Gastroesophageal sphincter (tissue), 4 donors: ENCODE data around the gene NT5DC1. TPM values are rescaled to one million over a fixed set of nuclear protein-coding genes. Genes with fewer than 3 reads are reported as not detected.

Source experiments
- ATAC-seq: fragments of 150-250 bp; one replicate; pipeline ENCODE4 v1.9.1; 2016; ENCODE audit warnings: mild to moderate bottlenecking, moderate library complexity
- H3K27ac ChIP-seq, 4 donors: fragments of 200-600 bp; sonication (generic) in 3 of 4; 1 replicate in 3 of 4; 2 replicates in 1 of 4; pipeline ENCODE4 v1.5.1; 2016 to 2019
- H3K27me3 ChIP-seq: fragments of 200-600 bp; sonication (generic); one replicate; pipeline ENCODE4 v1.5.1; 2019
- H3K36me3 ChIP-seq, 2 donors: fragments of 200-600 bp; sonication (generic); one replicate each; pipeline ENCODE4 v1.5.1; 2019; ENCODE audit warnings: control low read depth in 1 of 2
- H3K4me1 ChIP-seq, 3 donors: fragments of 200-600 bp; sonication (generic); 1 replicate in 2 of 3; 2 replicates in 1 of 3; pipeline ENCODE4 v1.5.1; 2016 to 2019; ENCODE audit warnings: control low read depth in 2 of 3
- H3K4me3 ChIP-seq, 2 donors: fragments of 200-600 bp; sonication (generic); one replicate each; pipeline ENCODE4 v1.5.1; 2019; ENCODE audit warnings: mild to moderate bottlenecking in 1 of 2, moderate library complexity in 1 of 2
- H3K9me3 ChIP-seq, 3 donors: fragments of 200-600 bp; sonication (generic); one replicate each; pipeline ENCODE4 v1.5.1; 2017 to 2019; ENCODE audit warnings: control low read depth in 2 of 3
- EP300 ChIP-seq: sonication (generic); formaldehyde crosslinking; IDR thresholded peaks from one replicate; pipeline ENCODE4 v1.6.1; 2017; ENCODE audit warnings: antibody characterized with exemption, mild to moderate bottlenecking
- POLR2A ChIP-seq, 2 donors: fragments of 450-650 bp; IDR thresholded peaks; one replicate each; pipeline ENCODE4 v1.6.1; 2017; ENCODE audit warnings: antibody characterized with exemption in 2 of 2, mild to moderate bottlenecking in 2 of 2, moderate library complexity in 1 of 2
- POLR2AphosphoS5 ChIP-seq: sonication (generic); formaldehyde crosslinking; IDR thresholded peaks from one replicate; pipeline ENCODE4 v1.6.1; 2017; ENCODE audit warnings: antibody characterized with exemption
- WGBS, 2 donors: methylation state at CpG; one replicate each; pipeline ENCODE4 v1.1.5; 2018; ENCODE audit warnings: low coverage in 1 of 2; 5-methylcytosine and 5-hydroxymethylcytosine counted together
- total RNA-seq, 4 donors: library from RNA; depleted of rRNA; stranded (reverse); fragments of >200 nt; gene quantifications; one replicate each; pipeline ENCODE4 v1.1.0, GENCODE V29; 2016
- TF ChIP-seq, protein P1 (sequence below), 4 experiments: fragments of 200-600 bp in 2 of 4; fragments of 450-650 bp in 2 of 4; sonication (generic) in 1 of 4; IDR thresholded peaks; one replicate each; pipeline ENCODE4 v1.5.1; 2017 to 2019; ENCODE audit warnings: antibody characterized with exemption in 4 of 4, mild to moderate bottlenecking in 2 of 4, moderate library complexity in 2 of 4

Gene NT5DC1
- total RNA-seq, 4 donors from 2014 or later = 7.1 to 17.4 (median 12.6) TPM

DNA sequence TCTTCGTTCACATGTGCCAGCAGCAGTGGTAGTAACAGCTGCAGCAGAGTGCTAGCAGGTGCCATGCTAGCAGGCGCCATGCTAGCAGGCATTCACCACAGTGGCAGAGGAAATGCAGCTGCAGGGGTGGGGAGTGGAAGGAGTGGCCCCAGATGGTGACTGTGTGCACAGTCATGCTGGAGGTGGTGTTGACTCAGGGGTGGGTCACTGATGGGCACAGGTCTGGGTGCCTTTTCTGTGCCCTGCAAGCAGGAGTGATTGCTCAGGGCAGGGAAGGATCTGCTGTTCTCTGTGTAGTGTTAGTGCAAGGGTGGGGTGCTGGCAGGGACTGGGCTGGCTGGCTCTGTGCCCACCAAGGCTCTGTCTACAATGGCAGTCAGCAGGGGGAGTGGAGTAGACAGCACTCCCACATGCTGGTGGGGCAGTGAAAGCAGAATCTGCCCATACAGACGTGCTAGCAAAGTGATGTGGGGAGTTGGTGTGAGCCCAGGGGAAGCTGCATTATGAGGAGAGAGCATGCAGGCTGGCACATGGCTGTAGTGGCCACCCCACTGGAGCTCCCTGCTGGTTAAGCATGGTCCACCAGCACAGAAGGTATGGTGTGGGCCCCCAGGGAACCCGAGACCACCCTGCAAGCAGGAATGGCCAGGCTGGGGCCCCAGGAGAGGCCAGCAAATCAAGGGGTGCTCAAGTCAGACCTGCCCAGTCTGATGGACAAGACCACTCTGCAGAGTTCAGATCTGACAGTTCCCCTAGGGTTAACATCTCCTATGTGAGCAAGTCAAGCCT, 164.6 kb downstream of the NT5DC1 start:
- Histone ChIP-seq H3K36me3 (peaks cover 0 to 13% of the 10 kb centered on the region in 2 donors), H3K27me3 (no peaks in the 10 kb centered on the region), H3K4me1 (peaks cover 0 to 16% (median 0%) of the 10 kb centered on the region in 3 donors), H3K27ac (no peak overlapping the region), H3K4me3 (no peak overlapping the region), H3K9me3 (peaks cover 0 to 11% (median 0%) of the 10 kb centered on the region in 3 donors)
- ATAC-seq = no peak
- WGBS, 2 donors = 60% methylated on average over 1 of the region's 4 CpGs; no CpG with 5 or more reads in 1 of the 2 donors
- TF ChIP-seq POLR2A (IDR thresholded peaks at IDR 0.05) (no peak), EP300 (no peak), POLR2AphosphoS5 (no peak)
- TF ChIP-seq, protein P1, sequence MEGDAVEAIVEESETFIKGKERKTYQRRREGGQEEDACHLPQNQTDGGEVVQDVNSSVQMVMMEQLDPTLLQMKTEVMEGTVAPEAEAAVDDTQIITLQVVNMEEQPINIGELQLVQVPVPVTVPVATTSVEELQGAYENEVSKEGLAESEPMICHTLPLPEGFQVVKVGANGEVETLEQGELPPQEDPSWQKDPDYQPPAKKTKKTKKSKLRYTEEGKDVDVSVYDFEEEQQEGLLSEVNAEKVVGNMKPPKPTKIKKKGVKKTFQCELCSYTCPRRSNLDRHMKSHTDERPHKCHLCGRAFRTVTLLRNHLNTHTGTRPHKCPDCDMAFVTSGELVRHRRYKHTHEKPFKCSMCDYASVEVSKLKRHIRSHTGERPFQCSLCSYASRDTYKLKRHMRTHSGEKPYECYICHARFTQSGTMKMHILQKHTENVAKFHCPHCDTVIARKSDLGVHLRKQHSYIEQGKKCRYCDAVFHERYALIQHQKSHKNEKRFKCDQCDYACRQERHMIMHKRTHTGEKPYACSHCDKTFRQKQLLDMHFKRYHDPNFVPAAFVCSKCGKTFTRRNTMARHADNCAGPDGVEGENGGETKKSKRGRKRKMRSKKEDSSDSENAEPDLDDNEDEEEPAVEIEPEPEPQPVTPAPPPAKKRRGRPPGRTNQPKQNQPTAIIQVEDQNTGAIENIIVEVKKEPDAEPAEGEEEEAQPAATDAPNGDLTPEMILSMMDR (IDR thresholded peaks at IDR 0.05) = no peak

DNA sequence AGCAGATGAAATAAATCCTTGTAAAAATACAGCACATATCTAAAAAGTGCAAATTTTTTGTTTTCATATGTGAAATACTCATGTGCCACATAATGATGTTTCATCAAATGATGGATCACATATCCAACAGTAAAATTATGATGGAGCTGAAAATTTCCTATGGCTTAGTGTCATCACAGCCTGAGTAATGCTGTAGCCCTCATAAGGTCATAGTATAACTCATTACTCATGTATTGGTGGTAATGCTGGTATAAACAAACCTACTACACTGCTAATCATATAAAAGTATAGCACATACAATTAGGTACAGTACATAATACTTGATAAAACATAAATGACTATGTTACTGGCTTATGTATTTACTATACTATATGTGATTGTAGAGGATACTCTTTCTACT, 166.2 kb downstream of the NT5DC1 start:
- TF ChIP-seq POLR2AphosphoS5 (no peak), EP300 (no peak), POLR2A (IDR thresholded peaks at IDR 0.05) (no peak)
- TF ChIP-seq, protein P1 (IDR thresholded peaks at IDR 0.05) = no peak
- no peak overlapping the region for H3K4me3 ChIP-seq
- H3K4me1 ChIP-seq = peaks cover 0 to 21% (median 0%) of the 10 kb centered on the region in 3 donors
- H3K27ac ChIP-seq = no peak overlapping the region
- no peaks in the 10 kb centered on the region for H3K27me3 ChIP-seq
- ATAC-seq = no peak
- H3K9me3 ChIP-seq = peaks cover 0 to 11% (median 0%) of the 10 kb centered on the region in 3 donors
- H3K36me3 ChIP-seq = peaks cover 0 to 13% of the 10 kb centered on the region in 2 donors

DNA sequence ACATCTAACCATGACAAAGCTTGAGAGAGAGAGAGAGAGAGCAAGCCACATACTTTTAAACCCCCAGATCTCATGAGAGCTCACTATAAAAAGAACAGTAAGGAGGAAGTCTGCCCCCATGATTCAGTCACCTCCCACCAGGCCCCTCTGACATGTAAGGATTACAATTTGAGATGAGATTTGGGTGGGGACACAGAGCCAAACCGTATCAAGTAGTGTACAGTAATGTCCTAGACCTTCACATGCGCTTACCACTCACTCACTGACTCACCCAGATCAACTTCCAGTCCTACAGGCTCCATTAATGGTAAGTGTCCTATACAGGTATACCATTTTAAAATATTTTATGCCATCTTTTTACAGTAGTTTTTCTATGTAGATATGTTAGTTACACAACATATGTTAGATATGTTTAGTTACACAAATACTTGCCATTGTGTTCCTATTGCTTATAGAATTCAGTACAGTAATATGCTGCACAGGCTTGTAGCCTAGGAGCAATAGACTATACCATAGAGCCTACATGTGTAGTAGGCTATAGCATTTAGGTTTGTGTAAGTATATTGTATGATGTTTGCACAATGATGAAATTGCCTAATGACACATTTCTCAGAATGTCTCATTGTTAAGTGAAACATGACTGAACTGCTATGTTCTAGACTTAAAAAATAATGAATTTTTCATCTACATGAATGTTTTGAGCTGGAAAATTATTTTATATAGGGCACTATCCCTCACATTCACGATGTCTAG, 167.4 kb downstream of the NT5DC1 start:
- no peak overlapping the region for H3K4me3 ChIP-seq
- no peaks in the 10 kb centered on the region for H3K27me3 ChIP-seq
- TF ChIP-seq POLR2AphosphoS5 (no peak), EP300 (no peak), POLR2A (IDR thresholded peaks at IDR 0.05) (no peak)
- TF ChIP-seq, protein P1 (IDR thresholded peaks at IDR 0.05) = no peak
- peaks cover 0 to 34% (median 0%) of the 10 kb centered on the region in 3 donors for H3K4me1 ChIP-seq
- no peak for ATAC-seq
- peaks cover 0 to 8% (median 0%) of the 10 kb centered on the region in 3 donors for H3K9me3 ChIP-seq
- no peak overlapping the region for H3K27ac ChIP-seq
- WGBS, 2 donors = 45 to 50% methylated on average over 3 of the region's 3 CpGs
- peaks cover 0 to 13% of the 10 kb centered on the region in 2 donors for H3K36me3 ChIP-seq

DNA sequence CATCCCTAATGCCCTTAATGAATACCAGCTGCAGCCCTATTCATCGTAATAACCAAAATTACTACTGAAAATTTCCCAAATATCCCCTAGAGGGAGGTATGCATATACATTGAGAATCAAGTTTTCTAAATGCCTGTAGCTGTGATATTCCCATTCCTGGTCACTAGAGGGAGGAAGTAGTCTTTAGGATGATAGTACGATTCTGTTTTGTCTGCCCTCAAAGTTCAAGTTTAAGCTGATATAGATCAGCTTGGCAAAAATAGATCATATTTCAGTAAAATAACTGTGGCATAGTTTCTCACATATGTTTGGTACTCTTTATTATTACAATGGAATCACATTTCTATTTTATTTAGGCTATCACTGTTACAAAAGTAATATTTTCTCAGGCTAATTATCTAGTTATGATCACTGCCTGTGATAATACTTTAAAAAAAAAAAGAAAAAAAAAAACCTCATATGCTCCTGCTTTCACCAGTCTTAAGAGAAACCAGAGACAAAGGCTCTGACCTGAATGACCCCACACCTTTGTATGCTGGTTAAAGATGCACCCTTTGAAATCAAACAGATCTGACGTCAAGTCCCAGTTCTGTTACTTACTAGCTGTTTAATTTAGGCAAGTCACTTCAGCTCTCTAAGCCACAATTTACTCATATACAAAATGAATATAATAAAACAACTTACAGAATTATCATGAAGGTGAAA, 168.1 kb downstream of the NT5DC1 start:
- H3K27me3 ChIP-seq = no peaks in the 10 kb centered on the region
- peaks cover 0 to 41% (median 0%) of the 10 kb centered on the region in 3 donors for H3K4me1 ChIP-seq
- no peak for ATAC-seq
- peaks cover 0 to under 1% (median 0%) of the 10 kb centered on the region in 3 donors for H3K9me3 ChIP-seq
- WGBS, 2 donors = 15 to 25% methylated on average over 3 of the region's 3 CpGs
- H3K36me3 ChIP-seq = peaks cover 0 to 19% of the 10 kb centered on the region in 2 donors
- no peak overlapping the region for H3K27ac ChIP-seq
- H3K4me3 ChIP-seq = no peak overlapping the region
- TF ChIP-seq, protein P1 (IDR thresholded peaks at IDR 0.05) = peak; percentile 60 to 75 (median 66)
- TF ChIP-seq EP300 = no peak
